AG08395 (cell line): ENCODE measurements around the gene DET1.
"Not testable (repeated sequence)": the region's sequence is repeated elsewhere in the genome, so short reads cannot be mapped to it uniquely, and the experiment has no call there.

Experiments
- DNase-seq: peaks from one replicate; pipeline ENCODE4 v3.0.0; 2012; ENCODE audit warnings: mixed read lengths, low spot score

DET1 gene

DNA sequence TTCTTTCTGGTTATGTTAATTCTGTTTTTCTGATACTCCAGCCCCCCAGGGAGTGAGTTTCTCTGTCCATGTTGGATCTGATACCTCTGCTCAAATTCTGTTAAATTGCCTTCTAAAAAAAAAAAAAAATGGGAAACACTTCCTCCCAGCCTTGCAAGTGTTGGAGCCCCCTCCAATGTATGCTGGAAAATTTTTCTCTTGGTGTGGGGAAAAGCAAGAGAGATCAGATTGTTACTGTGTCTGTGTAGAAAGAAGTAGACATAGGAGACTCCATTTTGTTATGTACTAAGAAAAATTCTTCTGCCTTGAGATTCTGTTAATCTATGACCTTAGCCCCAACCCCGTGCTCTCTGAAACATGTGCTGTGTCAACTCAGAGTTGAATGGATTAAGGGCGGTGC, 6.1 kb downstream of the DET1 start:
- DNase-seq = not testable (repeated sequence)

DNA sequence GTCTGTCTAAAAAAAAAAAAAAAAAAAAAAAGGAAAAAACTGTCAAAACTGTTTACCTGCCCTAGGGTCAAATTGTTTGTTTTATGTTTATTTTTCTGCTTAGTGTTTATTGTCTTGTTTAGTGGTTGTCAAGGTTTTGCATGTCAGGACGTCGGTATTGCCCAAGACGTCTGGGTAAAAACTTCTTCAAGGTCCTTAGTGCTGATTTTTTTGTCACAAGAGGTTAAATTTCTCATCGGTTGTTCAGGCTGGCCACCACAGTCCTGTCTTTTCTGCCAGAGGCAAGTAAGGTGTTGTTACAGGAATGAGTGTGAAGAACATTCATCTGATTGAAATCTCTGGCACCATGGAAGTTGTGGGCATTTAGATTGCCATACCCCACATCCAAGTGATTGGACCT, 7.0 kb downstream of the DET1 start:
- no peak for DNase-seq

DNA sequence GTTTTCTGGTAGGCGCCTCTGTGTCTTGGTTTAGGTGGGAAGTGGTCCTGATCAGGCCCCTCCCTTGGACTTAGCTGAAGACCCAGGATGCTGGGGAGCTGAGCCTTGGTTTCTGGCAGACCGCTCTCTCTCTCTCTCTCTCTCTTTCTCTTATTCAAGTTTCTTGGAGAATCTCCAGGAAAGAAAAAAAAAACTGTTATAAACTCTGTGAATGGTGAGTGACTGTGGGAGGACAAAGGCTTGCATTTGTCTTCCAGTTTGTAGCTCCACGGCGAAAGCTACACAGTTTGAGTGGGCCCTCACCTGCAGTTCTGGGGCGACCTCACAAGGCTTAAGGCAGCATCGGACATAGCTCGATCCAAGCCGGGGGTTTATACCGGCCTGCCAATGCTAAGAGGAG, 7.5 kb downstream of the DET1 start:
- no peak for DNase-seq

DNA sequence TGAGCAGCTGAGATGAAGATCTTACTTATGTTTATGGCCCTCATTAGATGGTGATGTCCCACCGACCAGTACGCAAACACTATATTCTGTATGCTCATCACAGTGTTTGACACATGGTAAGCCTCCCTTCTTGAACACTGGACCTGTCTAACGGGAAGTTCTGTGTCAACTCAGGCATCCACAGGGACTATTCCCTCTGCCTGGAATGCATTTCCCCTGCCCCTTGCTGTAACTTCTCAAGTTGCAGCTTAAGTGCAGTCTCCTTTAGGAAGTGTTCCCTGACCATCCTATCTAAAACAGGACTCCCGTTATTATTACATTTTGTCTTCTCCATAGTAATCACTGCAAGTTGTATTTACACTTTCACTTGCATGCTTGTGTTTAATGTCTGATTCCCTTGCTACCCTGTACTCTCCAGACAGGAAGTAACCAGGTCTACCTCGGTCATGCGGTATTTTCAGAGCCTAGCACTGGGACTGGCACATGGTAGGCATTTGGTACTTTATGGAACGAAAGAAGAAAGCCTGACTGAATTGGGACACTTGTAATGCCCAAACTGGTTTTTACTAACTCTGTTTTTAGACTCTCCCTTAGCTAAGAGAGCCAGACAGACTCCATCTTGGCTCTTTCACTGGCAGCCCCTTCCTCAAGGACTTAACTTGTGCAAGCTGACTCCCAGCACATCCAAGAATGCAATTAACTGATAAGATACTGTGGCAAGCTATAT, 8.7 kb downstream of the DET1 start:
- no peak for DNase-seq

DNA sequence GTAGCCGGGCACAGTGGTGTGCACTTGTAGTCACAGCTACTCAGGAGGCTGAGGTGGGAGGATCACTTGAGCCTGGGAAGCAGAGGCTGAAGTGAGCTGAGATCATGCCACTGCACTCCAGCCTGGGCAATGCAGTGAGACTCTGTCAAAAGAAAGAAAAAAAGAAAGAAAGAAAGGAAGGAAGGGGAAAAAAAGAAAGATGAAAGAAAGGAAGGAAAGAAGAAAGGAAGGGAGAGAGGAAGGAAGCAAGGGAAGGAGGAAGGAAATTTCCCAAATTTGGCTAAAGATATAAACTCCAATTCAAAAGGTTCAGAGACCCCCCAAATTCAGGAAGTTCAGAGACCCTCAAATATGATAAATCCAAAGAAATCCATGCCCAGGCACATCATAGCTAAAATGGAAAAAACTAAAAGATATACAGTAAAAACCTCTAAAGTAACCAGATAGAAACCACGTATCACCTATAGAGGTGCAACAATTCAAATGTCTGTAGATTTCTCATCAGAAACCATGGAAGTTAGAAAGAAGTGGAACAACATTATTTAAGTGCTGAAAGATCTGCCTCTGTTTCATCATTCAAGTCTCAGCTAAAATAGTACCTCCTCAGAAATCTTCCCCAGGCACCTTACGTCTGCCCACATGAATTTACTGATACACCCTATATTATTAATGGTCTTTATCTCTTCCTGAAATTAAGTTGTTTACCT, 10.7 kb downstream of the DET1 start:
- DNase-seq = no peak

DNA sequence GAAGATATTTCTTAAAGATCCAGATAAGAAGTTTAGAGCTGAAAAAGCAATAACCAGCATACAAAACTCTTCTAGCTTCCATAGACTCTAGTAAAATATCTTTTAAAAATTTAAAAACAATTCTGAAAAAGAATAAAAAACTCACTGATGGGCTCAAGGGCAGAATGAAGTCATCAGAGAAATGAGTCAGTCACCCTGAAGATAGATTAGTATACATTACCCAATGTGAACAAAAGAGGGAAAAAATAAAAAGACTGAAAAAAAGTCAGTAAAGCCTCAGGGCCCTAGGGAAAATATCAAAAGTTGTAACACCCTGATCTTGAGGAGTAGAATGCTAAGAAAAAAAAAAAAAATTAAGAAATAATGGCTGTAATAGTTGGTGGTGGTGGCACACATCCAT, 11.4 kb downstream of the DET1 start:
- peak; percentile 9 for DNase-seq

DNA sequence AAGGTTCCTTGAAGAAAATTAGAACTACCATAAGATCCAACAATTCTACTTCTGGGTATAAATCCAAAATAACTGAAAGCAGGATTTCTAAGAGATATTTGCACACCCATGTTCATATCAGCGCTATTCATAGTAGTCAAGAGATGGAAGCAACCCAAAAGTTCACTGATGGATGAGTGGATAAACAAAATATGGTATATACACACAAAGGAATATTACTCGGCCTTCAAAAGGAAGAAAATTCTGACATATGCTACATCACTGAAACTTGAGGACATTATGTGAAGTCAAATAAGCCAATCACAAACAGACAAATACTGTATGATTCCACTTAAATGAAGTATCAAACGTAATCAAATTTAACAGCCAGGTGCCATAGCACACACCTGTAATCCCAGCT, 13.1 kb downstream of the DET1 start:
- DNase-seq = no peak

DNA sequence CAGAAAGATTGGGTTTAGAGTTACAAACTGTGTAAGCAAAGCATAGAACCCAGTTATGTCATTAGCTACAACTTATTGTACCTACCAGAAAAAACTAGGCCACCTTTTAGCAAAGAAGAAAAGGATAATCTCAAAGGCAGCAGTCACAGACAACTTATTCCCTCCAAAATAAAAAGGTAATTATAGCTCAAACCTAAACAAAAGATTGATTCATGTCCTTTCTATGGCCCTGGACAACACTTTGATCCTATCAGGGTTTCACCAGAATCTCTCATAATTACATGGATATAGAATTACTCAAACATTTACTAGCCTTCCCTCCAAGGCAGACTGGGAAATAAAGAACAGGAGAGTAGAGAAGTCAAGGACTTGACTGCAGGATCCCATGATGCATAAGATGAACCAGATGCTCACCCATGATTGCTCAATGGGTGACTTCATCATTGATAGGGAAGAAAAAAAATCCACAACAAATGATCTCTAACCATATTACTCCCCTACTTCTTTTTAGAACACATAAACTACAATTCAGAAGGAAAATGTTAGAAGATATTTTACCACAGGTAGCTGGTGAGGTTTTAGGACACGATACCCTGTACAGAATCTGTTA, 17.4 kb downstream of the DET1 start:
- DNase-seq = peak; percentile 45

DNA sequence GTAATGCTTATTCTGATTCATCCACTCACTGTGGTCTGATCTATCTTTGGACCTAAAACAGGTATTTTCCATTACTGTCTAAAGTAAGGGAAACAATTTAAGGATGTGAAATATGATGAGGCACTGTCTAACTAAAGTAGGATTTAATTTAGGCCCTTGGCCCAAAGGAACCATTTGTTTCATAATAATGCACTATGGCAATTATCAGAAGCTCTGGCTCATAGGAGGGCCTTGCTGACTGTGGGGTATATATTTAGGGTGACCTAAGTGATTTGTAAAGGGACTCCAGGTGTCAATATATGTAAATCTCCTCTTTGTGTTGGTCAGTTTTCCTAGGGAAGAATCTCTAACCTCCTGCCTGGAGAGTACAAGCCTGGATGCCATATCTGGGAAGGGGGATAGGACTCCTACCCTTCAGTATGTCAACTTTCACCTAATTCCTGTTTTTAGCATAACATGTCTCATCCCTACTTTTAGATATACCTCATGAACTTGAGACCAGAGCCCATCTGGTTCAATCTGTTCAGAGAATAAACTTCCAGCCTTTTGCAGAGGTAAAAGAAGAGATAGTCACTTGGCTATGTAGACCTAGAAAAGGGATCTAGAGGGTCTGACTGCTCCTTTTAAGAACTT, 20.1 kb downstream of the DET1 start:
- no peak for DNase-seq

DNA sequence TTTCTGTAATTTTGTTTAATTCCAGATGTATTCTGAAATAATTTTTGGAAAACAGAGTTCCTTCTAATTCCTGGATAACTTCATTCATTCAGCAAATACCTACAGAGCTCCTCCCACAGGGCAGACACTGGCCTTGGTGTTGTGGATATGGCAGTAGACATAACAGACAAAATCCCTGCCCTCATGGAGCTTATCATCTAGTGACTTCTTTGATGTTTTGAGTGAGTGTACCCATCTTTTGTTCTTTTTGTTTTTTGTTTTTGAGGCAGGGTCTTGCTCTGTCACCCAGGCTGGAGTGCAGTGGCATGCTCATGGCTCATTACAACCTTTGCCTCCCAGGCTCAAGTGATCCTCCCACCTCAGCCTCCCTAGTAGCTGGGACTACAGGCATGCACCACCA, 21.1 kb downstream of the DET1 start:
- DNase-seq = no peak

DNA sequence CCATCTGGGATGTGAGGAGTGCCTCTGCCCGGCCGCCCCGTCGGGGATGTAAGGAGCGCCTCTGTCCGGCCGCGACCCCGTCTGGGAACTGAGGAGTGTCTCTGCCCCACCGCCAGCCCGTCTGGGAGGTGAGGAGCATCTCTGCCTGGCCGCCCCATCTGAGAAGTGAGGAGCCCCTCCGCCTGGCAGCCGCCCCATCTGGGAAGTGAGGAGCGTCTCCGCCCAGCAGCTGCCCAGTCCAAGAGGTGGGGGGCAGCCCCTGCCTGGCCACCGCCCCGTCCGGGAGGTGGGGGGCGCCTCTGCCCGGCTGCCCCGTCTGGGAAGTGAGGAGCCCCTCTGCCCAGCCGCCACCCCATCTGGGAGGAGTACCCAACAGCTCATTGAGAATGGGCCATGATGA, 22.4 kb downstream of the DET1 start:
- DNase-seq = not testable (repeated sequence)

DNA sequence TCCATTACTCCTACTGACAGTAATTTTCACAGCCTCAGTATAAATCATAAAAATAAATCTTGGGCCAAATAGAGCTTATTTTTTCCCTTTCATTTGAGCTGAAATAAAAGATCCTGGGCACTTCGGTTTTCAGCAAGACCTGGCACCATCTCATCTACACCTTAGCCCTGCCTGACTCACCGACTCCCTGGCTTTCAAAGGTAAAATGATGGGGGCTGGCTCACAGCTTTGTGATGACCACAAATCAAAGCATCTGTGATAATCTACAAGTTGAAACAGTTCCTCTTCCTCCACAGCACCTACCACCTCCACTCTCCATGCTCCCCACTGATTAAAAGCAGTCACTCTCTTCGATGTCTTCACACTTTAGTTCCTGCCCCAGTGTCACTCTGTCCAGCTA, 27.6 kb downstream of the DET1 start:
- no peak for DNase-seq

DNA sequence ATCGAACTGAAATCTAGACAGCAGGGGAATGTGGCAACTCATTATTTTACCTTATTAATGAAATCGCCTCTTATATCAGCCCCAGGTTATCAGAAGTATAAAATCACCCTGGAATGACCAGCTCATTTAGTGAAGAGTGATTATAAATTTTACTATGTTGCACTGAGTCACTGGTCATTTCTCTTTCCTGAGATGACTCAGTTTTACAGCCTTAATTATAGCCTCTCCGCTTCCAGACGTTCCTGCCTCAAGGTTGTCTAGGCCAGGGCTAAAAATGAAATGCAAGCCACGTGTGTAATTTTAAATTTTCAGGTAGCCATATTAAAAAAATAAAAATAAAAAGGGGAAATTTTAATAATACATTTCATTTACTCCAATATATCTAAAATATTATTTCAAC, 33.3 kb downstream of the DET1 start:
- peak; percentile 63 for DNase-seq

DNA sequence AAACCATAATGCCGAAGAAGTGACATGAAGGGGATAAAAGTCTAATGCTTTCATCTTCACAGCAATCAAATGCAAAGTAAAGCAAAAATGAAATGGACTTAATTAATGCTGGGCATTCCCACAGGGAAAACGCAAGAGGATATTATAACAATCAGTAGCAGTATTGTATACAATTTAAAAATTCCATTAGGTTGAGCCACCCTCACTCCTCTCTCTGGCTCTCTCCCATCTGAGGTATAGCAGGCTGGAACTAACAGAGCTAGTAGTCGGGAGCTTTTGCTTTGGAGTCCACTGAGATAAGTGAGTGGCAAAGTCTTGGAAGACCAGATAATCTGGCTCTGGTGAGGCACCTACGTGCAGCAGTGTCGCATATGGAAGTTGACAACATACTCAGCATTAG, 33.9 kb downstream of the DET1 start:
- no peak for DNase-seq

DNA sequence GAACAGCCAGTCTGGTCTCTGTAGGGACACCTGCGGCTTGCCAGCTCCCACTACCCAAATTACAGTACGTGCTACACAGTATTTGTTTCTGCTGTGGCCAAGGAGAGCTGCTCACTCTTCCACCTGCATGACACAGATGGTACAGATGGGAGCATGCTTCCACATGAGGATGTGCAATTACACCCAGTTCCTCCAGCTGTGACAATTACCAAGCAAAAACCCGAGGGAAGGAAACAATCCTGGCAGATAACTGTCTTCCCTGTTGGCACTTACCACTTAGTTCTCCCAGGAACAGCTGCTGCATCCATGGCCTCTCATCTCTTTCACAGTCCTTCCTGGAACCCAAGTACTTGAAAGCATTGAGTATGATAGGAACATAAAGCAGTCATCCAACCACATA, 34.4 kb downstream of the DET1 start:
- DNase-seq = no peak

DNA sequence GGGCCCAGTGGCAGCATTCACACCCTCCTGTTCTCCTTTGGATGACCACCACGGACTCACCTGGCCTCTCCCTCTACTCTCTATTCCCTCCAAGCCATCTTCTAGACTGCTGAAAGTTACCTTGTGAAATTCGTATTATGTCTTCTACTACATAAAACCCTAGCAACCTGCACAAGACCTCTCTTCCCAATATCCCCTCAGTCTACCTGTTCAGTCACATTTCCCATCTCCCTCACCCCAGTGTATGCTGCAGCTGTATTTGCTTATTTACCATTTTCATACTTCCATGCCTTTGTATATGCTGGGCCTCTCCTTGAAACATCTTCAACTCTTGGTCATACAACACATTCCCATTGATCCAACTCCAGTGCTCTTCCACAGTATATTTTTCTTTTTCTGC, 35.3 kb downstream of the DET1 start:
- DNase-seq = no peak

DNA sequence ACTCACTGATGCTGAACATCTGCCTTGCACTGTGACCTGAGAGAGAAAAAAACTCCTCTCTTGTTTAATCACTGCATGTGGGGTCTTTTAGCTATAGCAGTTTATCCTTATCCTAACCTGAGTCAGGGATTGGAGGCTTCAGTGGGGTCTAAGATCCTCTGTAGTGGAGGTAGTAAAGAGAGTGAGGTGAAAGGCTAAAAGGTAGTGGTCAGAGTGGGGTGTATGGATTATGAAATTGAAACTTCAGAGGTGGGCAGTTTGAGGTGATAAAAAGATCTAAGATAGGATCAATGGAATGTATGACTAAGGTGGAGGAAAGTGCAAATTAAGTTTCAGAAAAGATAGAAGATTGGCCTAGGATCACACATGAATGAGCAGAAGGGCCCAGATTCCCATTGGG, 36.5 kb downstream of the DET1 start:
- no peak for DNase-seq

DNA sequence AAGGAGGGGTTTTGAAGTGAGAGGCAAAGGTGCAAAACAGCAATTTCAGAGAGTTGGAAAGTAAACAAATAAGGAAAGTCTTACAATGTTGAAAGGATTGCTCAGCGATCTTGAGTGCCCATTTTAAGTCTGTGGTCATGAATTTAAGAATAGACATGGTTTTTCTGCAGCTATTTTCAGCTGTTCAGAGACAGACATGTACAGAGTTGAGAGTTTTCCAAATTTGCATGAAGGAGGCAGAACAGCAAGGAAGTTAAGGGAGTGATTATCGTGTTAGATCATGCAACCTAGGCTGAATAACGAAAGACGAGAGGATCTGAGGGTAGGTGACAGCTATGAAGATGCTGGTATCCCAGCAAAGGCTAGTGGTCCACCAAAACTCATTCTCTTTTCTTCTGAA, 37.2 kb downstream of the DET1 start:
- DNase-seq = no peak

DNA sequence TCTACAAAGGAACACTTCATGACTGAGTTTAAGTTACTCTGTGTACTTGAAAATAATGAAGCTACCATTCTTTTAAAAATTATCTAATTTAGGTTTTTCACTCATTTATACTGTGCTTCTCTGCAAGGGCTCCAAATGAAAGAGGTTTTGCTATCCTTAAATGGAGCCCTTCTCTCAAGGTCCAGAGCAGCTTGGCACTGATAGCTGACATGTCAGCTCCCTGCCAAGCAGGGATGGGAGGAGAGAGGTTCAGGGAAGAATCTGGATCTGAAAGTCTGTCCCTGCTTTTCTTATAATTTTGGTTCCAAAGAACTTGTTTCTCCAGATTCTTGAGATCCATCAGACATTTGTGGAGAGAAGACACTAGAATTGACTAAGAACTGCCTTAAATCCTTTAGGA, 39.9 kb downstream of the DET1 start:
- DNase-seq = no peak

DNA sequence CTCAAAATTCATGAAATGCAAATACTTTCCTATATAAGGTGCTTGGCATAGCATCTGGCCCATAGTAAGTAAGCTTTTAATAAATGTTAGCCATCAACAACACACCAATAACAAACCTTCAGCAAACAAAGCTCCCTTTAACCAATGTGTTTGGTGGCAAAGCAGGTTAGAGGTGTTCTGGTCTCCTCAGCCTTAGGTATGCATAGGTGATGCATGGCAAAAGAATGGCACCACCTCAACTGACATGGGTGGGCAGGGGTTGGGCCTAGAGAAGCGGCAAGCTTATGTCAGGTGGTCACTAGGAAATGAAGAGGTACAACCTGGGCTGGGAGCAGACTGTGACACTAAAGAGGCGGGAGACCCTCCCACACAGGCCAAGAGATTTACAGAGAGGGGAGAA, 40.8 kb downstream of the DET1 start:
- no peak for DNase-seq

DNA sequence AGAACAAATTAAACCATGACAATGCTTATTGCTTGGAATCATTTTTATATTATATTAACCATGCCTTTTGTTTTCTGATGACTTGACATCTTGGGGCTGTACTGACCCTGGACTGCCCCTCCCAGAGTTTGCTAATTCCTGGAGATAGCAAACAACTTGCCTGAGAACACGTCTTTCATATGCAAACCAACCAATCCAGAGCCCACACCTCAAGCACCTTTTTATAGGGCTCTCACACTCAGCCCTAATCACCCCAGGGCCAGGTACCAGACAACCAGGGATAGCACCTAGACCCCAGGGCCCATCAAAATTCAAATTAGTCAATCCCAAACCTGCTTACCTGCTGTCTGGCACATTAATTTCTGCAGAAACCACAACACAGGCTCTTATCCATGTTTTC, 42.0 kb downstream of the DET1 start:
- DNase-seq = no peak

DNA sequence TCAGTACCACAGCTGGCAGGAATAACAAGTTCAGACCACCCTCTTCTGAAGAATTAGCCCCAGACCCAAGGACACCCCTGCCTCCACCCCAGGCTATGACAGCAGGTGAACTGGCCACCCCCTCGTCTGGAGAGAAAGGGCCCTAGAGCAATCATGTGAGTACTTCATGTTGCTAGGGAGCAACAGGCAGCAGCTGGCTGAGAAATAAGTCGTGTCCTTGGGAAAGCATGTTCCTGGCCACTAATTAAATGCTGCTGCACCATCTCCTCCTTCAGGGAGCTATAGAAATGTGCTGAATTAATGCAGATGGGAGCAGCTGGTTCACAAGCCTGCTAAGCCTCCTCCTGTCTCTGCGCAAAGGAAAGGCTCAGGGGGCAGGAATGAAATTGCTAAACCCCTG, 47.5 kb downstream of the DET1 start:
- no peak for DNase-seq

DNA sequence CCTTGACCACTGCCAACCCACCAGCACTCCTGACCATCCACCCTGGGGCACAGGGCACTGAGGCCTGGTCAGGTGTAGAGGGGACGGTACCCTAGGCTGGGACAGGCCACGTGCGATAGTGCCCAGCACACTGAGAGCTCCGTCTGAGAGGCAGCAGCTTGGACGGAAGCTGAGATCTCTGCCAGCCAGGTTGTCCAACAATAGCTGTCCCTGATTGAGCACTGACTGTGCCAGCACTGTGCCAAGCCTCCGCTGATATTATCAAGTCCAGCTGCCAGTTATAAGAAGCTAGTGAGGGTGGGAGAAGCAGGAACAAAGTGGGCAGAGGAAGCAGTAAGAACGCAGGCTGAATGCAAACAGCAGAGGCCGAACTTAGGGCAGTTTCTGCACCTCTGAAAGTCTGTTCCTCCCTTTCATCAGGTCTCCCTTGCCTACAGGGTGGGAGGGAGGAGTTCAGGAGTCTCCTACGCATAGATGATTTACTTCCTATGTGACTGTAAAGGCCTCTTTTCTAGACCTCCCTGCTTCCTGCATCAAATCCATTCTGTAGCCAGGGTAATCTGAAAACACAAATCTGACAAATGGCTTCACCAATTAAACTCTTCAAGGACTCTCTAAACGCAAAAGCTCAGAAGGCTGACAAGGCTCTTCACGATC, 49.2 kb downstream of the DET1 start:
- no peak for DNase-seq
